Measurements from ENCODE around the gene GPSM1.

DNA sequence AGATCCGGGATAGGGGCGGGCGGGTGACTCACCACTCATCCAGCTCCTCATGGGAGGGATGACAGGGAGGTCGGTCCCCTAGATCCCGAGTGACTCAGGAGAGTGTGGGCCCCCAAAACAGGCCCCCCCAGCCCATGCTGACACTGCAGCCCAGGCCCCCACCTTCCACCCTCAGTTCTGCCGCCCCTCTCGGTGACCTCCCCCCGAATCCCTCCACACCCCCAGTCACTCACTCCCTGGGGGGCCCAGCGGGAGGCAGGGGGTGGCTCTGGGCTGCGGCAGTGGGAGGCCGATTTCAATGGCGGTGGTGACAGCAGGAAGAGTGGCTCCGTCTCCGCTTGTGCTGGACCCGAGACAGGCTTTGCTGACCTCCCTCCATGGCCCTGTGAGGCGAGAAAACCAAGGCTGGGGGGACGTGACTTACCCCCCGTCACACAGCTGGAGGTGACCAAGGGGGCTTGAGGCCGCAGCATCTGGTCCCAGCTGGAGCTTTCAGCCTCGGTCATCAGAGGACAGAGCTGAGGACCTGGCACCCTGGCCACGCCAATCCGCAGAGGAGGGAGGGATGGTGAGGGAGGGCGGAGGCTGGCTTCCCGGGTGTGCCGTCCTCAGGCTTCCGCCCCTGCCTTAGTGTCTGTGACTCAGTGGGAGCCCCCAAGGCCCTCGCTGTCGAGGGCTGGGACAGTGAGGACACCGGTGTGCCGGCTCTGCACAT, 9.0 kb downstream of the GPSM1 start:
- no peak for TF ChIP-seq CTCF (IDR thresholded peaks at IDR 0.05; ENCODE audit: poor library complexity)
- TF ChIP-seq EZH2 (IDR thresholded peaks at IDR 0.05; ENCODE audit: borderline replicate concordance), result no peak
- TF ChIP-seq EZH2phosphoT487 (IDR thresholded peaks at IDR 0.05; ENCODE audit: low read depth, severe bottlenecking, unreplicated experiment), result no peak
